Endothelial cell of umbilical vein (primary cell): Measurements from ENCODE around the gene APOH. TPM values are rescaled to one million over a fixed set of nuclear protein-coding genes. Genes with fewer than 3 reads are reported as not detected.

Experiments
- BruUV-seq: library from RNA; stranded (reverse); fragments of 400-500 nt; replicated peaks from 2 replicates; lab custom pipeline; 2021; lab: Mats Ljungman, UMichigan
- CTCF ChIA-PET: fragments of 300-600, 350-600 bp; sonication (Branson Sonifier 250); formaldehyde crosslinking; loops from one replicate; lab custom pipeline; 2021; ENCODE audit warnings: antibody characterized with exemption, inconsistent platforms; lab: Charles Lee
- POLR2A ChIA-PET: fragments of 300-600, 350-600 bp; sonication (Branson Sonifier 250); formaldehyde crosslinking; loops from one replicate; lab custom pipeline; 2021; ENCODE audit warnings: antibody characterized with exemption, inconsistent platforms; lab: Charles Lee
- DNase-seq: peaks from one replicate; pipeline ENCODE4 v3.0.0-alpha.2; 2011; ENCODE audit warnings: low read depth, low spot score
- FAIRE-seq: peaks from 2 replicates; lab custom pipeline; 2011; peaks lifted over from hg19 to GRCh38; lab: Jason Lieb, UNC
- H2AFZ ChIP-seq: 2 replicates; pipeline ENCODE4 v1.6.0; 2012; ENCODE audit warnings: low read depth, low read length, control low read depth, inconsistent platforms
- H3K27ac ChIP-seq: 2 replicates; pipeline ENCODE4 v1.5.1; 2011; ENCODE audit warnings: low read depth, mild to moderate bottlenecking, control low read depth, low read length, moderate library complexity; ENCODE audit not compliant: insufficient read depth
- H3K27me3 ChIP-seq, 2 experiments: 2 replicates each; pipeline versions ENCODE4 v1.6.0 to v1.6.1; 2011; ENCODE audit warnings: low read length in 2 of 2, mixed read lengths in 1 of 2; ENCODE audit not compliant: control insufficient read depth in 2 of 2, insufficient read depth in 2 of 2
- H3K36me3 ChIP-seq, 2 experiments: 2 replicates in 1 of 2; 3 replicates in 1 of 2; pipeline ENCODE4 v1.5.1; 2011; ENCODE audit warnings: low read length in 2 of 2, mild to moderate bottlenecking in 1 of 2, moderate library complexity in 1 of 2; ENCODE audit not compliant: control insufficient read depth in 2 of 2, insufficient read depth in 2 of 2; ENCODE audit errors: extremely low read depth in 1 of 2
- H3K4me1 ChIP-seq: 3 replicates; pipeline ENCODE4 v1.5.1; 2011; ENCODE audit warnings: mild to moderate bottlenecking, low read length; ENCODE audit not compliant: control insufficient read depth, insufficient read depth; ENCODE audit errors: extremely low read depth
- H3K4me2 ChIP-seq: 2 replicates; pipeline ENCODE4 v1.6.1; 2011; ENCODE audit warnings: low read length, control low read depth, mixed read lengths; ENCODE audit not compliant: insufficient read depth
- H3K4me3 ChIP-seq, 3 experiments: fragments of 200-600 bp in 1 of 3; sonication (generic), shearing (Covaris generic) in 1 of 3; replicated peaks in 1 of 3; 2 replicates each; pipeline ENCODE4 v1.5.1; 2011 to 2016; ENCODE audit warnings: control low read depth in 3 of 3, low read length in 3 of 3, mild to moderate bottlenecking in 2 of 3, inconsistent platforms in 1 of 3, low read depth in 1 of 3, moderate library complexity in 1 of 3; ENCODE audit not compliant: insufficient read depth in 1 of 3
- H3K79me2 ChIP-seq: 2 replicates; pipeline ENCODE4 v1.6.0; 2012; ENCODE audit warnings: low read length, inconsistent platforms; ENCODE audit not compliant: control insufficient read depth, insufficient read depth
- H3K9ac ChIP-seq: replicated peaks from 2 replicates; pipeline ENCODE3; 2011; ENCODE audit warnings: low read length, control low read depth; ENCODE audit not compliant: insufficient read depth; ENCODE audit errors: extremely low read depth
- H3K9me1 ChIP-seq: replicated peaks from 3 replicates; pipeline ENCODE4 v1.6.0; 2011; ENCODE audit warnings: mild to moderate bottlenecking, low read length; ENCODE audit not compliant: control insufficient read depth, insufficient read depth; ENCODE audit errors: extremely low read depth
- H3K9me3 ChIP-seq: replicated peaks from 2 replicates; pipeline ENCODE4 v1.5.1; 2012; ENCODE audit warnings: low read length, inconsistent platforms; ENCODE audit not compliant: control insufficient read depth, insufficient read depth
- H4K20me1 ChIP-seq: replicated peaks from 2 replicates; pipeline ENCODE3; 2011; ENCODE audit warnings: mild to moderate bottlenecking, low read length; ENCODE audit not compliant: control insufficient read depth, insufficient read depth; ENCODE audit errors: extremely low read depth
- CTCF ChIP-seq, 2 donors: IDR thresholded peaks; 1 replicate in 1 of 2; 2 replicates in 1 of 2; pipeline ENCODE4 v1.5.1; 2011; ENCODE audit warnings: low read length in 2 of 2, mild to moderate bottlenecking in 2 of 2, moderate library complexity in 2 of 2, control low read depth in 1 of 2, inconsistent platforms in 1 of 2, low read depth in 1 of 2; ENCODE audit not compliant: insufficient read depth in 1 of 2; ENCODE audit errors: extremely low read depth in 1 of 2
- EZH2 ChIP-seq: IDR thresholded peaks from 2 replicates; pipeline ENCODE4 v1.6.1; 2012; ENCODE audit warnings: borderline replicate concordance, low read depth, mild to moderate bottlenecking, moderate library complexity, low read length, inconsistent platforms; ENCODE audit not compliant: severe bottlenecking
- FOS ChIP-seq: IDR thresholded peaks from 2 replicates; pipeline ENCODE4 v1.6.1; 2011; ENCODE audit warnings: mild to moderate bottlenecking, low read length, moderate library complexity, borderline replicate concordance; ENCODE audit not compliant: insufficient read depth
- GATA2 ChIP-seq: IDR thresholded peaks from 2 replicates; pipeline ENCODE4 v1.7.0; 2011; ENCODE audit warnings: low read depth, mild to moderate bottlenecking, moderate library complexity, mixed read lengths, low read length; ENCODE audit not compliant: insufficient read length, insufficient read depth
- JUN ChIP-seq: IDR thresholded peaks from 2 replicates; pipeline ENCODE4 v1.6.1; 2011; ENCODE audit warnings: borderline replicate concordance, low read depth; ENCODE audit not compliant: insufficient read length, insufficient read depth
- MAX ChIP-seq: IDR thresholded peaks from 2 replicates; pipeline ENCODE4 v1.6.1; 2011; ENCODE audit not compliant: insufficient read depth, insufficient read length
- MYC ChIP-seq: IDR thresholded peaks from one replicate; pipeline ENCODE4 v1.6.1; 2011; ENCODE audit warnings: mild to moderate bottlenecking, low read depth, low read length
- POLR2A ChIP-seq: IDR thresholded peaks from 2 replicates; pipeline ENCODE4 v1.6.1; 2012; ENCODE audit warnings: low read depth, mild to moderate bottlenecking, control low read depth, low read length
- POLR2AphosphoS5 ChIP-seq: IDR thresholded peaks from 2 replicates; pipeline ENCODE4 v1.6.1; 2012; ENCODE audit warnings: low read depth, mild to moderate bottlenecking, control low read depth, low read length, moderate library complexity; ENCODE audit not compliant: insufficient read depth
- dilution Hi-C: fragments of 300-500 bp; cut with MboI; formaldehyde crosslinking; loops from one replicate; pipeline ENCODE4 v1.15.0; 2019; ENCODE audit warnings: low sequenced_read_pairs; ENCODE audit not compliant: extremely low pct_ligation_motif_present
- intact Hi-C: fragments of 100-400 bp; cut with micrococcal nuclease; formaldehyde crosslinking; loops from one replicate; pipeline ENCODE4 v1.10.0; 2022
- polyA plus RNA-seq, 4 experiments: library from polyadenylated mRNA; depleted of rRNA in 3 of 4; stranded (reverse) in 3 of 4; unstranded in 1 of 4; fragments of >200 nt; gene quantifications; 2 replicates each; pipeline versions ENCODE4 v1.2.1 to v1.2.3, GENCODE V29; 2011 to 2012; ENCODE audit warnings: missing spikeins in 1 of 4
- total RNA-seq: library from RNA; stranded (reverse); gene quantifications from 2 replicates; pipeline ENCODE4 v1.2.3, GENCODE V29; 2021

APOH gene
- total and polyA plus RNA-seq, 2 donors (not counting 3 experiments of a cell fraction or from before 2014, with no cell fraction given) = not detected

GRCh38 chr17:66211047-66211810, 18.0 kb downstream of the APOH start:
- Histone ChIP-seq H4K20me1 (no peaks in the 10 kb centered on the region), H3K9me3 (no peaks in the 10 kb centered on the region), H3K4me3 (no peak overlapping the region), H2AFZ (no peak overlapping the region), H3K36me3 (no peaks in the 10 kb centered on the region), H3K4me2 (no peak overlapping the region), H3K4me1 (no peaks in the 10 kb centered on the region), H3K27ac (no peak overlapping the region), H3K9me1 (no peaks in the 10 kb centered on the region), H3K79me2 (no peaks in the 10 kb centered on the region), H3K27me3 (peaks cover 4 to 9% of the 10 kb centered on the region in 2 experiments), H3K9ac (no peak overlapping the region)
- ChIA-PET CTCF (interaction anchor here (1.0 to 2.1 kb wide), 2 partner anchors 11 to 46 kb away, joined by 3 to 4 read pairs; no protein-coding TSS in a partner anchor), POLR2A (no interaction called here)
- no peak for TF ChIP-seq GATA2
- no peak for TF ChIP-seq MYC
- TF ChIP-seq EZH2 = no peak
- no peak for TF ChIP-seq MAX
- no peak for TF ChIP-seq FOS
- TF ChIP-seq POLR2A = no peak
- TF ChIP-seq CTCF (IDR thresholded peaks at IDR 0.05; ENCODE audit: extremely low read depth in 1 of 2, insufficient read depth in 1 of 2, low read depth in 1 of 2, low read length in 2 of 2) = no peak
- TF ChIP-seq POLR2AphosphoS5 = no peak
- TF ChIP-seq JUN = no peak
- FAIRE-seq (no peak), DNase-seq (no peak)
- dilution Hi-C loops (no loop called here), intact Hi-C loops (no loop called here)
- BruUV-seq = no TSS peak
